B cell (primary cell): Measurements from ENCODE around the gene LRBA. TPM values are rescaled to one million over a fixed set of nuclear protein-coding genes. Genes with fewer than 3 reads are reported as not detected.

Experiments
- ATAC-seq: fragments of 200-7000 bp; cut with Tn5 transposase; one replicate; pipeline ENCODE4 v1.10.0; 2021; ENCODE audit warnings: low read depth, mild to moderate bottlenecking, moderate number of reproducible peaks, moderate library complexity
- CTCF ChIA-PET: fragments of 350-600 bp; sonication (Branson Sonifier 250); formaldehyde crosslinking; loops from one replicate; lab custom pipeline; 2021; ENCODE audit warnings: antibody characterized with exemption, inconsistent platforms; lab: Charles Lee
- POLR2A ChIA-PET: fragments of 350-600 bp; sonication (Branson Sonifier 250); formaldehyde crosslinking; loops from one replicate; lab custom pipeline; 2021; ENCODE audit warnings: antibody characterized with exemption; lab: Charles Lee
- DNase-seq: peaks from one replicate; pipeline ENCODE4 v3.0.0; 2013
- H2AFZ ChIP-seq: 2 replicates; pipeline ENCODE4 v1.6.1; 2012; ENCODE audit warnings: mild to moderate bottlenecking, low read depth, low read length; ENCODE audit not compliant: insufficient read depth, poor library complexity, severe bottlenecking
- H3K27ac ChIP-seq, 2 donors: 1 replicate in 1 of 2; 2 replicates in 1 of 2; pipeline ENCODE4 v1.5.1; 2012 to 2013; ENCODE audit warnings: low read length in 2 of 2, mild to moderate bottlenecking in 2 of 2, moderate library complexity in 1 of 2
- H3K27me3 ChIP-seq, 4 experiments: fragments of 200-600 bp in 1 of 4; sonication (generic) in 1 of 4; replicated peaks in 1 of 4; 1 replicate in 2 of 4; 2 replicates in 2 of 4; pipeline versions ENCODE4 v1.6.1 to v1.7.0; 2013 to 2016; ENCODE audit warnings: low read length in 3 of 4, mild to moderate bottlenecking in 2 of 4, mixed read lengths in 1 of 4, moderate library complexity in 1 of 4; ENCODE audit not compliant: insufficient read depth in 4 of 4, control insufficient read depth in 3 of 4; ENCODE audit errors: control extremely low read depth in 1 of 4
- H3K36me3 ChIP-seq, 2 experiments: replicated peaks in 1 of 2; 1 replicate in 1 of 2; 2 replicates in 1 of 2; pipeline versions ENCODE4 v1.6.1 to v1.7.1; 2013; ENCODE audit warnings: low read length in 1 of 2; ENCODE audit not compliant: insufficient read depth in 2 of 2, control insufficient read depth in 1 of 2; ENCODE audit errors: control extremely low read depth in 1 of 2, extremely low read depth in 1 of 2
- H3K4me1 ChIP-seq, 2 donors: fragments of 200-600 bp in 1 of 2; sonication (generic) in 1 of 2; 1 replicate in 1 of 2; 2 replicates in 1 of 2; pipeline versions ENCODE4 v1.5.1 to v1.6.1; 2013 to 2017; ENCODE audit warnings: low read length in 2 of 2; ENCODE audit not compliant: control insufficient read depth in 2 of 2, insufficient read depth in 2 of 2
- H3K4me2 ChIP-seq: replicated peaks from 2 replicates; pipeline ENCODE3; 2012; ENCODE audit warnings: mild to moderate bottlenecking, low read depth, low read length; ENCODE audit not compliant: poor library complexity, severe bottlenecking
- H3K4me3 ChIP-seq, 5 experiments: fragments of 200-600 bp in 1 of 5; sonication (generic) in 1 of 5; 1 replicate in 3 of 5; 2 replicates in 2 of 5; pipeline versions ENCODE4 v1.5.1 to v1.7.0; 2011 to 2016; ENCODE audit warnings: low read length in 4 of 5, mild to moderate bottlenecking in 4 of 5, low read depth in 2 of 5, control low read depth in 1 of 5, moderate library complexity in 1 of 5; ENCODE audit not compliant: insufficient read depth in 1 of 5; ENCODE audit errors: control extremely low read depth in 1 of 5, extremely low read depth in 1 of 5
- H3K79me2 ChIP-seq: fragments of 200-600 bp; sonication (generic); one replicate; pipeline ENCODE4 v1.6.0; 2016; ENCODE audit warnings: low read length; ENCODE audit not compliant: control insufficient read depth, insufficient read depth
- H3K9ac ChIP-seq: fragments of 200-600 bp; sonication (generic); 2 replicates; pipeline ENCODE4 v1.6.1; 2017; ENCODE audit warnings: mild to moderate bottlenecking, low read length, moderate library complexity
- H3K9me3 ChIP-seq, 3 donors: one replicate each; pipeline versions ENCODE4 v1.6.1 to v1.7.1; 2013; ENCODE audit warnings: low read length in 2 of 3; ENCODE audit not compliant: control insufficient read depth in 2 of 3, insufficient read depth in 1 of 3; ENCODE audit errors: control extremely low read depth in 1 of 3
- H4K20me1 ChIP-seq: 2 replicates; pipeline ENCODE4 v1.6.0; 2012; ENCODE audit warnings: mild to moderate bottlenecking, low read length; ENCODE audit not compliant: insufficient read depth, control insufficient read depth, poor library complexity, severe bottlenecking
- H3K27ac Mint-ChIP-seq: one replicate; pipeline ENCODE4 v1.8.0; 2021; ENCODE audit warnings: mixed read lengths
- H3K27me3 Mint-ChIP-seq: one replicate; pipeline ENCODE4 v1.8.0; 2021; ENCODE audit warnings: mixed read lengths
- H3K4me1 Mint-ChIP-seq: one replicate; pipeline ENCODE4 v1.8.0; 2021; ENCODE audit warnings: mixed read lengths
- H3K4me3 Mint-ChIP-seq: one replicate; pipeline ENCODE4 v1.8.0; 2021; ENCODE audit warnings: mixed read lengths
- H3K9me3 Mint-ChIP-seq: one replicate; pipeline ENCODE4 v1.8.0; 2022; ENCODE audit warnings: mixed read lengths; ENCODE audit not compliant: insufficient read depth
- CTCF ChIP-seq: fragments of 200-600 bp; IDR thresholded peaks from one replicate; pipeline ENCODE4 v1.8.0; 2022; ENCODE audit warnings: antibody characterized with exemption, mild to moderate bottlenecking
- EZH2 ChIP-seq: IDR thresholded peaks from 2 replicates; pipeline ENCODE4 v1.6.1; 2012; ENCODE audit warnings: borderline replicate concordance, low read depth, mild to moderate bottlenecking, moderate library complexity, low read length; ENCODE audit not compliant: insufficient read depth, poor library complexity, severe bottlenecking
- WGBS: methylation state at CpG from one replicate; pipeline ENCODE4 v1.1.5; 2013; ENCODE audit warnings: missing lambda C conversion rate; ENCODE audit not compliant: insufficient coverage; 5-methylcytosine and 5-hydroxymethylcytosine counted together
- intact Hi-C: fragments of 100-400 bp; cut with micrococcal nuclease; formaldehyde crosslinking; loops from one replicate; pipeline ENCODE4 v1.10.0; 2022
- polyA plus RNA-seq: library from polyadenylated mRNA; depleted of rRNA; stranded (reverse); fragments of >200 nt; gene quantifications from 2 replicates; pipeline ENCODE4 v1.2.3, GENCODE V29; 2012
- total RNA-seq, 2 donors: library from RNA; stranded (reverse); fragments of 120-200 nt in 1 of 2; gene quantifications; 1 replicate in 1 of 2; 2 replicates in 1 of 2; pipeline versions ENCODE4 v1.2.3 to v1.2.4, GENCODE V29; 2013 to 2022

Gene LRBA
- total and polyA plus RNA-seq, 2 donors (not counting 1 experiment from before 2014, with no cell fraction given), result 17.5 to 86.7 TPM

- Histone ChIP-seq H4K20me1 (no peaks in the 10 kb centered on the region), H3K9ac (no peak overlapping the region), H3K4me2 (no peak overlapping the region), H3K79me2 (no peaks in the 10 kb centered on the region), H3K27ac (no peak overlapping the region), H3K9me3 (no peaks in the 10 kb centered on the region), H3K36me3 (no peaks in the 10 kb centered on the region), H3K4me1 (no peaks in the 10 kb centered on the region), H2AFZ (no peak overlapping the region), H3K27me3 (no peaks in the 10 kb centered on the region), H3K4me3 (no peak overlapping the region)
- Mint-ChIP-seq H3K27ac (no peak overlapping the region), H3K4me1 (no peaks in the 10 kb centered on the region), H3K27me3 (no peaks in the 10 kb centered on the region), H3K4me3 (no peak overlapping the region), H3K9me3 (no peaks in the 10 kb centered on the region)
- intact Hi-C loops, result no loop called here
- ATAC-seq (no peak), DNase-seq (no peak)
- no CpG with 5 or more reads among the region's 2 CpGs for WGBS
- POLR2A ChIA-PET, result no interaction called here
- CTCF ChIA-PET, result no interaction called here
- TF ChIP-seq CTCF, result no peak
- no peak for TF ChIP-seq EZH2
Measured at GRCh38 chr4:150493851-150494250, 521.2 kb downstream of the LRBA start.

- no peaks in the 10 kb centered on the region for H4K20me1 ChIP-seq
- no peak overlapping the region for H3K4me2 ChIP-seq
- ATAC-seq, result no peak
- H3K4me1 Mint-ChIP-seq, result no peaks in the 10 kb centered on the region
- no peaks in the 10 kb centered on the region for H3K9me3 ChIP-seq
- no peak for TF ChIP-seq EZH2
- no peak for TF ChIP-seq CTCF
- intact Hi-C loops, result no loop called here
- CTCF ChIA-PET, result no interaction called here
- no peak overlapping the region for H3K4me3 Mint-ChIP-seq
- H3K4me1 ChIP-seq, result no peaks in the 10 kb centered on the region
- H3K4me3 ChIP-seq, result no peak overlapping the region
- H3K9ac ChIP-seq, result no peak overlapping the region
- no peak overlapping the region for H3K27ac ChIP-seq
- DNase-seq, result no peak
- POLR2A ChIA-PET, result no interaction called here
- no peak overlapping the region for H3K27ac Mint-ChIP-seq
- H3K9me3 Mint-ChIP-seq, result no peaks in the 10 kb centered on the region
- no peaks in the 10 kb centered on the region for H3K27me3 Mint-ChIP-seq
- no peaks in the 10 kb centered on the region for H3K79me2 ChIP-seq
- H2AFZ ChIP-seq, result no peak overlapping the region
- no peaks in the 10 kb centered on the region for H3K27me3 ChIP-seq
- WGBS, result no CpG with 5 or more reads among the region's 3 CpGs
- H3K36me3 ChIP-seq, result no peaks in the 10 kb centered on the region
Measured at GRCh38 chr4:150491132-150492049, 523.7 kb downstream of the LRBA start.
